Epidermal melanocyte (primary cell): ENCODE results near the gene ZNF491.
"Not testable (repeated sequence)": the region's sequence is repeated elsewhere in the genome, so short reads cannot be mapped to it uniquely, and the experiment has no call there.

Experiments
- DNase-seq: peaks from one replicate; pipeline ENCODE4 v3.0.0; 2011; ENCODE audit warnings: low spot score; ENCODE audit not compliant: insufficient read length

The ZNF491 gene

GRCh38 chr19:11806354-11807098 lies 8.2 kb downstream of the ZNF491 start:
- no peak for DNase-seq

- no peak for DNase-seq
Observed at GRCh38 chr19:11807099-11807380, 8.7 kb downstream of the ZNF491 start.

- DNase-seq = peak; percentile 17
Observed at GRCh38 chr19:11813703-11814028, 15.3 kb downstream of the ZNF491 start.

GRCh38 chr19:11814029-11814699 lies 15.8 kb downstream of the ZNF491 start, which contains the start of gene ZNF440:
ZNF440 (plus strand) TSS chr19:11814273; CDS start chr19:11814448, 175 bp downstream.
- peak; percentile 99 for DNase-seq

- DNase-seq = peak; percentile 17
Observed at GRCh38 chr19:11814700-11815035, 16.3 kb downstream of the ZNF491 start.

- DNase-seq = no peak
Observed at GRCh38 chr19:11821474-11822109, 23.3 kb downstream of the ZNF491 start.

GRCh38 chr19:11828957-11829876 lies 30.9 kb downstream of the ZNF491 start:
- DNase-seq = not testable (repeated sequence)

GRCh38 chr19:11832253-11832912 lies 34.1 kb downstream of the ZNF491 start:
- no peak for DNase-seq

GRCh38 chr19:11833541-11833940 lies 35.2 kb downstream of the ZNF491 start:
- no peak for DNase-seq

GRCh38 chr19:11835626-11836066 lies 37.3 kb downstream of the ZNF491 start:
- not testable (repeated sequence) for DNase-seq

GRCh38 chr19:11843722-11844121 lies 45.4 kb downstream of the ZNF491 start:
- no peak for DNase-seq

- not testable (repeated sequence) for DNase-seq
Observed at GRCh38 chr19:11847615-11848014, 49.3 kb downstream of the ZNF491 start.

- no peak for DNase-seq
Observed at GRCh38 chr19:11848200-11848593, 49.9 kb downstream of the ZNF491 start.

- peak; percentile 80 for DNase-seq
Observed at GRCh38 chr19:11848594-11849469, 50.5 kb downstream of the ZNF491 start, which contains the start of gene ZNF439. ZNF439 (plus strand) TSS chr19:11848726; CDS start chr19:11848868, 142 bp downstream.

- DNase-seq = not testable (repeated sequence)
Observed at GRCh38 chr19:11850289-11850688, 52.0 kb downstream of the ZNF491 start.

- DNase-seq = no peak
Observed at GRCh38 chr19:11853358-11853757, 55.0 kb downstream of the ZNF491 start.

GRCh38 chr19:11856596-11857250 lies 58.4 kb downstream of the ZNF491 start:
- DNase-seq = no peak
